Measurements from ENCODE around the gene GALT.

- TF ChIP-seq DNMT3B (CRISPR knock-in tag; conservative IDR thresholded peaks at IDR 0.05) (no peak), MYNN (CRISPR knock-in tag; IDR thresholded peaks at IDR 0.05; ENCODE audit: low read depth) (no peak), ETS1 (CRISPR knock-in tag; IDR thresholded peaks at IDR 0.05) (0 out of 2 replicates have a peak, but pooled peaks have one; percentile 22), TAF1 (CRISPR knock-in tag; IDR thresholded peaks at IDR 0.05) (no peak), CTCF (CRISPR knock-in tag; IDR thresholded peaks at IDR 0.05) (no peak), ZFP1 (CRISPR knock-in tag; IDR thresholded peaks at IDR 0.05) (no peak)
These were observed 9.6 kb upstream of the GALT start for GRCh38 chr9:34636791-34637355.

All from HepG2 (cell line).